Nephron (organoid): ENCODE results near the gene NUP35.

Source experiments
- H3K27ac Mint-ChIP-seq, 3 experiments: 2 replicates each; pipeline ENCODE4 v1.8.0; 2020; ENCODE audit warnings: mixed read lengths in 3 of 3, mild to moderate bottlenecking in 2 of 3, moderate library complexity in 1 of 3
- H3K27me3 Mint-ChIP-seq: 2 replicates; pipeline ENCODE4 v1.8.0; 2021; ENCODE audit warnings: low read depth, mild to moderate bottlenecking, moderate library complexity, mixed read lengths
- H3K36me3 Mint-ChIP-seq: 2 replicates; pipeline ENCODE4 v1.8.0; 2020; ENCODE audit warnings: low read depth, mixed read lengths
- H3K4me1 Mint-ChIP-seq: 2 replicates; pipeline ENCODE4 v1.8.0; 2020; ENCODE audit warnings: mixed read lengths
- H3K4me3 Mint-ChIP-seq, 3 experiments: 2 replicates each; pipeline ENCODE4 v1.8.0; 2020; ENCODE audit warnings: mild to moderate bottlenecking in 3 of 3, mixed read lengths in 3 of 3, moderate library complexity in 2 of 3
- H3K9me3 Mint-ChIP-seq: 2 replicates; pipeline ENCODE4 v1.8.0; 2020; ENCODE audit warnings: mixed read lengths
- CTCF ChIP-seq, 3 experiments: fragments of 200-600 bp; sonication (generic); IDR thresholded peaks; one replicate each; pipeline ENCODE4 v1.5.0; 2021; ENCODE audit warnings: antibody characterized with exemption in 3 of 3; ENCODE audit not compliant: unreplicated experiment in 3 of 3

The NUP35 gene

GRCh38 chr2:183204397-183204796, 80.2 kb downstream of the NUP35 start:
- H3K27ac Mint-ChIP-seq = peak overlapping the region in 1 of 3 experiments; percentile 16

GRCh38 chr2:183207110-183207509, 82.9 kb downstream of the NUP35 start:
- H3K9me3 Mint-ChIP-seq = peaks cover 16% of the 10 kb centered on the region
- H3K4me1 Mint-ChIP-seq = peaks cover 5% of the 10 kb centered on the region
- no peaks in the 10 kb centered on the region for H3K27me3 Mint-ChIP-seq
- H3K27ac Mint-ChIP-seq = no peak overlapping the region
- H3K36me3 Mint-ChIP-seq = peaks cover 28% of the 10 kb centered on the region
- TF ChIP-seq CTCF (IDR thresholded peaks at IDR 0.05; ENCODE audit: unreplicated experiment in 3 of 3) = no peak
- no peak overlapping the region for H3K4me3 Mint-ChIP-seq

More at GRCh38 chr2:183204397-183204796, 80.2 kb downstream of the NUP35 start:
- Mint-ChIP-seq H3K9me3 (peaks cover 10% of the 10 kb centered on the region), H3K4me1 (peaks cover 5% of the 10 kb centered on the region), H3K36me3 (peaks cover 16% of the 10 kb centered on the region), H3K27me3 (no peaks in the 10 kb centered on the region), H3K4me3 (no peak overlapping the region)
- no peak for TF ChIP-seq CTCF (IDR thresholded peaks at IDR 0.05; ENCODE audit: unreplicated experiment in 3 of 3)

GRCh38 chr2:183209395-183210028, 85.3 kb downstream of the NUP35 start:
- Mint-ChIP-seq H3K27ac (no peak overlapping the region), H3K4me3 (no peak overlapping the region), H3K9me3 (peaks cover 16% of the 10 kb centered on the region), H3K4me1 (peaks cover 5% of the 10 kb centered on the region), H3K36me3 (peaks cover 28% of the 10 kb centered on the region), H3K27me3 (no peaks in the 10 kb centered on the region)
- TF ChIP-seq CTCF (IDR thresholded peaks at IDR 0.05; ENCODE audit: unreplicated experiment in 3 of 3) = no peak
